ENCODE data around the gene ZDHHC18.

ZDHHC18 gene

GRCh38 chr1:26856604-26857469 lies 30.3 kb downstream of the ZDHHC18 start:
- no peak overlapping the region for H3K4me3 ChIP-seq (ENCODE audit: control insufficient read depth, low read depth, low read length)
- TF ChIP-seq CTCF (conservative IDR thresholded peaks at IDR 0.05; ENCODE audit: control insufficient read depth, insufficient read depth, low read depth, low read length): no peak
- DNase-seq (ENCODE audit: low read depth): no peak

- DNase-seq (ENCODE audit: low read depth): no peak
- TF ChIP-seq CTCF (conservative IDR thresholded peaks at IDR 0.05; ENCODE audit: control insufficient read depth, insufficient read depth, low read depth, low read length): no peak
Measured at GRCh38 chr1:26857473-26858060, 31.1 kb downstream of the ZDHHC18 start.

GRCh38 chr1:26858160-26858559 lies 31.7 kb downstream of the ZDHHC18 start:
- DNase-seq (ENCODE audit: low read depth): peak; percentile 18
- no peak overlapping the region for H3K4me3 ChIP-seq (ENCODE audit: control insufficient read depth, low read depth, low read length)
- no peak for TF ChIP-seq CTCF (conservative IDR thresholded peaks at IDR 0.05; ENCODE audit: control insufficient read depth, insufficient read depth, low read depth, low read length)

More at GRCh38 chr1:26857473-26858060, 31.1 kb downstream of the ZDHHC18 start:
- H3K4me3 ChIP-seq (ENCODE audit: control insufficient read depth, low read depth, low read length): no peak overlapping the region

GRCh38 chr1:26858891-26859640 lies 32.6 kb downstream of the ZDHHC18 start:
- no peak for DNase-seq (ENCODE audit: low read depth)
- H3K4me3 ChIP-seq (ENCODE audit: control insufficient read depth, low read depth, low read length): no peak overlapping the region
- TF ChIP-seq CTCF (conservative IDR thresholded peaks at IDR 0.05; ENCODE audit: control insufficient read depth, insufficient read depth, low read depth, low read length): no peak

- peak; percentile 47 for DNase-seq (ENCODE audit: low read depth)
- TF ChIP-seq CTCF (conservative IDR thresholded peaks at IDR 0.05; ENCODE audit: control insufficient read depth, insufficient read depth, low read depth, low read length): peak; percentile 39
- H3K4me3 ChIP-seq (ENCODE audit: control insufficient read depth, low read depth, low read length): no peak overlapping the region
Measured at GRCh38 chr1:26861286-26861701, 34.8 kb downstream of the ZDHHC18 start.

GRCh38 chr1:26861889-26862378 lies 35.4 kb downstream of the ZDHHC18 start:
- peak; percentile 28 for DNase-seq (ENCODE audit: low read depth)
- H3K4me3 ChIP-seq (ENCODE audit: control insufficient read depth, low read depth, low read length): no peak overlapping the region
- TF ChIP-seq CTCF (conservative IDR thresholded peaks at IDR 0.05; ENCODE audit: control insufficient read depth, insufficient read depth, low read depth, low read length): no peak

All from fibroblast of mammary gland (primary cell).